Activated CD4-positive, alpha-beta T cell treated with anti-CD3 and anti-CD28 coated beads for 48 hours (primary cell): ENCODE measurements around the gene SPEG.

ENCODE experiments used
- DNase-seq: peaks from one replicate; pipeline ENCODE4 v3.0.0-alpha.2; 2020

SPEG gene

DNA sequence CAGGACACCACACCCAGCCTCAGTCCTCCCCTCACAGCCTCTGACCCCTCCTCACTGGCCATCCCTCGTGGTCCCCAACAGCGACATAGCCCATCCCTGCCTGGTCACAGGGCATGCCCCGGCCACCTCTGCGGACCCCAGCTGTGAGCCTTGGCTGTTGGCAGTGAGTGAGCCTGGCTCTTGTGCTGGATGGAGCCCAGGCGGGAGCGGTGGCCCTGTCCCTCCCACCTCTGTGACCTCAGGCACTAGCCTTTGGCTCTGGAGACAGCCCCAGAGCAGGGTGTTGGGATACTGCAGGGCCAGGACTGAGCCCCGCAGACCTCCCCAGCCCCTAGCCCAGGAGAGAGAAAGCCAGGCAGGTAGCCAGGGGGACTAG is 8.6 kb upstream of the SPEG start:
- no peak for DNase-seq

DNA sequence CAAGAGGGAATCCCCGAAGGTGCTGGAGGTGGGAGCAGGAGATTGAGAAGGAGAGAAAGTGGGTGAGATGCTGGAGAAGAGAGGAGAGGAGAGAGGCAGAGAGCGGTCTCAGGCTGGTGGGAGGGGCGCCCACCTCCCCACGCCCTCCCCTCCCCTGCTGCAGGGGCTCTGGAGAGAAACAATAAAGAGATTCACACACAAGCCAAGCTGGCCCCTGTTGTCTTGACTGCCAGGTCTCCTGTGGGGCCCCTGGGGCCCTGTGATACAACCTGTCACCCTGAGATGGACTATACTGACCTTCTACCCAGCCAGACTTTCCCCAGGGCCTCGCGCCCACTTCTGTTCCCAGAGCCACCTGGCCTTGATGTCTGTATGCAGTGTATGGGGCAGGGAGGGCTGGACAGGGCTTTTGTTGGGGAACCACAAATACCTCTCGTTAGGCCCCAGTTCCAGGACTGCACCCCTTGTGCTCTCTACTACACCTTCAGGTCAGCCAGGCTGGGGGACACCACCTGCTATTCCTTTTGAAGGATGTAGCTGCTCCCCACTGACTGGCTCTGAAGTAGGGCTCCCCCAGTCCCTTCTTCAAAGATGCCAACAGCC is 8.0 kb upstream of the SPEG start:
- DNase-seq, result no peak

GRCh38 chr2:219428469-219428868 is 6.2 kb upstream of the SPEG start:
- no peak for DNase-seq

GRCh38 chr2:219429958-219430606 is 4.6 kb upstream of the SPEG start:
- DNase-seq, result no peak

- no peak for DNase-seq
These were observed 3.7 kb upstream of the SPEG start for GRCh38 chr2:219430633-219431615.

DNA sequence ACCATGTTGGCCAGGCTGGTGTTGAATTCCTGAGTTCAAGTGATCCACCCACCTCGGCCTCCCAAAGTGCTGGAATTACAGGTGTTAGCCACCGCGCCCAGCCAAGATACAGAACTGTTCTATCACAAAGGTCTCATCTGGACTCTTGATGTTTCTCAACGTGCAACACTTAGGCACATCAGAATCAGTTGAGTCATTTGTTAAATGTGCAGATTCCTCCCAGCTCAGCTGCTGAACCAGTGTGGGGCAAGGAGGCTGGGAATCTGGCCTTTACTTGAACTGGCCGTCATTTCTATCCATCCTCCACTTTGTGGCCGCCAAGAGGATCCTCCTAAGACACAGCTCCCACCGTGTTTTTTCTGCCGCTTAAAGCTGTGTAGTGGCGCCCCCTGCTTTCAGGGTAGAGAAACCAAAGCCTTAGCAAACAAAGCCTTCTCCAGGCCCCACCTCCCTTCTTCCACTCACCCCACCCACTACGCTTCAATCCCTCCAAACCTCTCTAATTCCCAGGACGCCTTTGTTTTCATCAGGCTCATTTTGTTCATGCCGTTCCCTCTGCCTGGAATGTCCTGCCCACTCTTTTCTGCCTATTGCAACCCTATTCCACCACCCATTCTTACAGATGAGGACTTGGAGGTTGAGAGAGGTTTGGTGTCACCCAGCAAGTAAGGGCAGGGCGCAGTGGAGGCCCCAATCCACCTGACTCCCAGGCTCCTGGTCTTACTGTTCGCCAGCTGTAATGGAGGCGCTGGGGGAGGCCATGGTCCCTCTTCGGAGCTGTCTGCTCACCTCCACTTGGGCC is 776 bp upstream of the SPEG start:
- peak; percentile 68 for DNase-seq

DNA sequence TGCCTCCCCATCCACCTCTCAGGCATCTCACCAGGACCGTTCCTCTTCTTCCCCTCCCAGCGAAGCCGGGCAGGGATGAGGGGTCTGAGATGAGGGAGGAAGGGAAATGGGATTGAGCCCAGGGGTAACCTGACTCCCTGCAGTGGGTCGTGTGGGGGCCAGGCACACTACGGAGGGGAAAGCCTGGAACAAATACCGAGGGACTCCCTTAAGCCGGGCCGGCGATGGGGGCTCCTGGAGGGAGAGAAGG is 250 bp upstream of the SPEG start:
- DNase-seq, result no peak

- no peak for DNase-seq
These were observed 1.1 kb downstream of the SPEG start for GRCh38 chr2:219435701-219436100.

DNA sequence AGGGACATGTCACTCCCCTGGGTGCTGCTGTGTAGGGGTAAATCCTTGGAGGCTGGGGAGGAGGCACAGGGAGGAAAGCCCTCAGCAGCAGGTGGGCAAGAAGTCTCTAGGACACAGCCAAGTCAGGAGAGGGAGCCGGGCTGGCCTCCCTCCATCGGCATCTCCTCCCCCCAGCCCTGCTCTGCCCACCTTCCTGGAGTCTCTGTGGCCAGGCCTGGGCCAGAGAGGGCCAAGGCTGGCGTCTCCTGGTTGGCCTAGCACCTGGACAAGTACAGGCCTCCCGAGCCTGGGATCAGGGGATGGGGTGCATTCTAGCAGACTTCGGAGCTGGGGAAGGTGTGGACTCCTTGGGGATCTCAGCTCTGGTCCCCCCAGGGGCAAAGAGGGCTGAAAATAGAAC is 1.8 kb downstream of the SPEG start:
- no peak for DNase-seq

GRCh38 chr2:219437141-219437540 is 2.5 kb downstream of the SPEG start:
- no peak for DNase-seq

- DNase-seq, result no peak
These were observed 3.1 kb downstream of the SPEG start for GRCh38 chr2:219437690-219438206.

- DNase-seq, result no peak
These were observed 3.8 kb downstream of the SPEG start for GRCh38 chr2:219438453-219438852.

GRCh38 chr2:219439506-219439905 is 4.9 kb downstream of the SPEG start:
- no peak for DNase-seq

- no peak for DNase-seq
These were observed 6.0 kb downstream of the SPEG start for GRCh38 chr2:219440388-219441256.

- peak; percentile 29 for DNase-seq
These were observed 7.0 kb downstream of the SPEG start for GRCh38 chr2:219441451-219442255.

DNA sequence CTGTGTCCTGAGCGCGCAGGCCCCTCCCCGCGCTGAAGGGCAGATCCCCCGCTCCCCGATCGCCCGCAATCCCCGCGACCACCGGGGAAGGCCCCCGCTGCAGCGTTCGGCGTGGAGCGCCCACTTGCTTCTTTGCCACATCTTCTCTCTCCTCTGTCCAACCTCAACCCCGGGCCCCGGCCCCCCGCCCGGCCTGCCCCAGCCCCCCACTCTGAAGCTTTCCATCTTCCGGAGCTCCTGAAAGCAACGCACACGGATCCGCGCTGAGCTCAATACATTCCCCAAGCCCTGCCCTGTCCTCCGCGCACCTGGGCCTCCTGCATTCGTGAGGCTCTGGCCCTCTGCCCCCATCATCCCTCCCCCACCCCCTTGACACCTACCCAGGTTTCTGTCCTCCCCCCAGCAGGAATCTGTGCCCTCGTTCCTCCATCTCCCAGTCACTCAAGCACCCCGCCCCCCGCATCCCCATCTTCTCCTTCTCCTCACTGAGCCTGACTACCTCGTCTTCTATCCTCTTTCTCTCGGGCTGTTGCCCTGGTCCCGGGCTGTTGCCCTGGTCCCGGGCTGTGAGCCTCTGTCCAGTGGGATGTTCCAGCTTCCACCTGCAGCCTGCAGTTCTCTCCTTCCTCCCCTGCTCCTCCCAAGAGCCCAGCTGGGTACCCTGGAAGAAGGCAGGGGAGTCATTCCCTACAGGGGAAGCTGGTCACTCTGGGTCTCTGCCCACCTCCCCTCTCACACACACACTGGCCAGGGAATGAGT is 7.8 kb downstream of the SPEG start:
- DNase-seq, result no peak

DNA sequence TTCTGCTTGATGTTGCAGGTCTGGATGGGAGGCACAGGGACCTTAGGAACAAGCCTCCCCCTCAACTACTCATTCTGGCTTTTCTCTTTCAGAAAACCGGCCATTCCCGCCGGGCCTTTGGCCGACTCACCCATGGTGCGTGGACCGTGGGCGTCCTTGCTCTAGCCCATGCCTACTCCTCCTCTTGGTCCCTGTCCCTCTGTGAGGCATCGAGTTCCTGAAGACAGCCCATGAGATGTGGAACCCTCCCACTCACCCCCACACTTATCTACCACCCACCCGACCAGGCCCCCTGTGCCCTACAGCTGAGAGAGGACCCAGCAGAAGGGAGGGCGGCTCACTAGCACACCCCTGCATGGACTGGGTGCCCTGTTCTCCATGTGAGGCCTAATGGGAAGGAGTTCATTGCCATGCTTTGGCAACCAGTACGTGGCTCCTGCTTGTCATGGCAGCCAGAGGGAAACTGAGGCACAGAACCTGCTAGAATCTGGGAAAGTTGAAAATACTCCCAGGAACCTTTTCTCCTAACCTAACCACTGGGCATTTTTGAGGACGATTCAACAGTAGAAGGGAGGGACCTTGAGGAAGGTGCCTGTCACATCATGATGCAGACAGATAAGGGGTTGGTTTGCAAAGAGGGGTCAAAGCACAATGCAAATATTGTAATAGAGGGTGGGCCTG is 8.5 kb downstream of the SPEG start:
- no peak for DNase-seq

DNA sequence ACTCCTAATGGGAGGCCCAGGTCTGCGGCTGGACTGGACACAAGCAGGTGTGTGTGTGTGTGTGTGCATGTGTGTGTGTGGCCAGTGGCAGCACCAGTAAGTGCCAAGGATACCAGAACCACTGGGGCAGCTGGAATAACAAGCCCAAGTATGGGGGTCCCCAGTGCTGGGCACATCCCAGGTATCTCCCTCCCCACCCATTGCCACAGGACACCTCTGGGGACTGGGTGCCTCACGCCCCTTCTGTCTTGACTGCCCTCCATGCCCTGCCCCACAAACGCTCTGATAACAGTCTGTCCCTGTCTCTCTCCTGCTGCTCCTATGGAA is 9.0 kb downstream of the SPEG start:
- no peak for DNase-seq

DNA sequence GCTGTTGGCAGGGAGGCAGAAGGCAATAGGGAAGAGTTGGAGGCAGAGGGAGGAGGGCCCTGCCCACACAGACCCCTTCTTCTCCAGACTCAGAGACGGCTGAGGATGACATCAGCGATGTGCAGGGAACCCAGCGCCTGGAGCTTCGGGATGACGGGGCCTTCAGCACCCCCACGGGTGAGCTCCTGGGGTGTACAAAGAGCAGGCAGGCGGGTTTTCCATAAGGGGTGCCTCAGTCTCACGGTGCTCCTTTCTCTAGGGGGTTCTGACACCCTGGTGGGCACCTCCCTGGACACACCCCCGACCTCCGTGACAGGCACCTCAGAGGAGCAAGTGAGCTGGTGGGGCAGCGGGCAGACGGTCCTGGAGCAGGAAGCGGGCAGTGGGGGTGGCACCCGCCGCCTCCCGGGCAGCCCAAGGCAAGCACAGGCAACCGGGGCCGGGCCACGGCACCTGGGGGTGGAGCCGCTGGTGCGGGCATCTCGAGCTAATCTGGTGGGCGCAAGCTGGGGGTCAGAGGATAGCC is 10.0 kb downstream of the SPEG start:
- no peak for DNase-seq

DNA sequence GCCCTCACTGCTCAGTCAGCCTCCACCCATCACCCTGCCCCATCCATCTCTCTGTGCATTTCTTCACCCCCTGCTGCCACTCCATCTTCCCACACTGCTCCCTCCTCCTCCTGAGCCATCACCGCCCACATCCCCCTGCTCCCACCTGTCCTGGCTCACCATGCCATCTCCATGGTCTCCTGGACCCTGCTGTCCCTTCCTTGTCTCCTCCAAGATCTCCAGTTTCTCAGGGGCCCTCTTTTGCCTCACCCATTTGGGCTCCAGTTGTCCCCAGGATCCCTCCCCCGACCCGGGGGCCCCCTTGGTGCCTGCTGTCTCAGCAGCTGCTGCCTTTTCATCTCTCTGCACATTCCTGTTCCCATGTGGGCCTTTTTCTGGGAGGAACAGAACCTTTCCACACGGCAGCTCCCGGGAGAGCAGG is 10.6 kb downstream of the SPEG start:
- no peak for DNase-seq
